Ovary (tissue), 3 donors: ENCODE measurements around the gene MEGF6.

Experiments
- EP300 ChIP-seq: sonication (generic); formaldehyde crosslinking; IDR thresholded peaks from one replicate; pipeline ENCODE4 v1.6.1; 2017; ENCODE audit warnings: antibody characterized with exemption
- POLR2A ChIP-seq: fragments of 450-650 bp; IDR thresholded peaks from one replicate; pipeline ENCODE4 v1.6.1; 2017; ENCODE audit warnings: antibody characterized with exemption, mild to moderate bottlenecking, moderate library complexity
- TF ChIP-seq, protein P1 (sequence below), 3 donors: fragments of 450-650 bp in 2 of 3; fragments of 200-600 bp in 1 of 3; IDR thresholded peaks; one replicate each; pipeline versions ENCODE4 v1.5.1 to v1.8.0; 2016 to 2022; ENCODE audit warnings: antibody characterized with exemption in 3 of 3, mild to moderate bottlenecking in 1 of 3
- donor health status: DM: no; HTN: no; CAD: no.

DNA sequence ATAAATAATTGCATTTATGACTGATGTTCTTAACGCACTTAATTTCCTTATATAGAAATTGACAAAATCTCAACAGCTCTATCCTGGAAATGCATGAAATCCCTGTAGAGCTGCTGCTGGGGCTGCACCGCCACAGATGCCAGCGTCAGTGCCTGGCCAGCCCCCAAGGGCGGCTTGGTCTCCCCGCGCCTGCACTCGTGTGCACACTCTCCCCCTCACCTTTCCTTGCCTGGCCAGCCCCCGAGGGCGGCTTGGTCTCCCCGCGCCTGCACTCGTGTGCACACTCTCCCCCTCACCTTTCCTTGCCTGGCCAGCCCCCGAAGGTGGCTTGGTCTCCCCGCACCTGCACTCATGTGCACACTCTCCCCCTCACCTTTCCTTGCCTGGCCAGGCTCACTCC, 24.8 kb upstream of the MEGF6 start:
- TF ChIP-seq POLR2A (no peak), EP300 (no peak)
- TF ChIP-seq, protein P1, sequence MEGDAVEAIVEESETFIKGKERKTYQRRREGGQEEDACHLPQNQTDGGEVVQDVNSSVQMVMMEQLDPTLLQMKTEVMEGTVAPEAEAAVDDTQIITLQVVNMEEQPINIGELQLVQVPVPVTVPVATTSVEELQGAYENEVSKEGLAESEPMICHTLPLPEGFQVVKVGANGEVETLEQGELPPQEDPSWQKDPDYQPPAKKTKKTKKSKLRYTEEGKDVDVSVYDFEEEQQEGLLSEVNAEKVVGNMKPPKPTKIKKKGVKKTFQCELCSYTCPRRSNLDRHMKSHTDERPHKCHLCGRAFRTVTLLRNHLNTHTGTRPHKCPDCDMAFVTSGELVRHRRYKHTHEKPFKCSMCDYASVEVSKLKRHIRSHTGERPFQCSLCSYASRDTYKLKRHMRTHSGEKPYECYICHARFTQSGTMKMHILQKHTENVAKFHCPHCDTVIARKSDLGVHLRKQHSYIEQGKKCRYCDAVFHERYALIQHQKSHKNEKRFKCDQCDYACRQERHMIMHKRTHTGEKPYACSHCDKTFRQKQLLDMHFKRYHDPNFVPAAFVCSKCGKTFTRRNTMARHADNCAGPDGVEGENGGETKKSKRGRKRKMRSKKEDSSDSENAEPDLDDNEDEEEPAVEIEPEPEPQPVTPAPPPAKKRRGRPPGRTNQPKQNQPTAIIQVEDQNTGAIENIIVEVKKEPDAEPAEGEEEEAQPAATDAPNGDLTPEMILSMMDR (IDR thresholded peaks at IDR 0.05) = no peak
